Activated CD4-positive, alpha-beta T cell treated with anti-CD3 and anti-CD28 coated beads, Interleukin-2, amount 50 U/mL, for 48 hours (primary cell): ENCODE data around the gene NUP85.
"Not testable (repeated sequence)": the region's sequence is repeated elsewhere in the genome, so short reads cannot be mapped to it uniquely, and the experiment has no call there.

Source experiments
- DNase-seq, 2 experiments: peaks; one replicate each; pipeline ENCODE4 v3.0.0-alpha.2; 2020

Gene NUP85

DNA sequence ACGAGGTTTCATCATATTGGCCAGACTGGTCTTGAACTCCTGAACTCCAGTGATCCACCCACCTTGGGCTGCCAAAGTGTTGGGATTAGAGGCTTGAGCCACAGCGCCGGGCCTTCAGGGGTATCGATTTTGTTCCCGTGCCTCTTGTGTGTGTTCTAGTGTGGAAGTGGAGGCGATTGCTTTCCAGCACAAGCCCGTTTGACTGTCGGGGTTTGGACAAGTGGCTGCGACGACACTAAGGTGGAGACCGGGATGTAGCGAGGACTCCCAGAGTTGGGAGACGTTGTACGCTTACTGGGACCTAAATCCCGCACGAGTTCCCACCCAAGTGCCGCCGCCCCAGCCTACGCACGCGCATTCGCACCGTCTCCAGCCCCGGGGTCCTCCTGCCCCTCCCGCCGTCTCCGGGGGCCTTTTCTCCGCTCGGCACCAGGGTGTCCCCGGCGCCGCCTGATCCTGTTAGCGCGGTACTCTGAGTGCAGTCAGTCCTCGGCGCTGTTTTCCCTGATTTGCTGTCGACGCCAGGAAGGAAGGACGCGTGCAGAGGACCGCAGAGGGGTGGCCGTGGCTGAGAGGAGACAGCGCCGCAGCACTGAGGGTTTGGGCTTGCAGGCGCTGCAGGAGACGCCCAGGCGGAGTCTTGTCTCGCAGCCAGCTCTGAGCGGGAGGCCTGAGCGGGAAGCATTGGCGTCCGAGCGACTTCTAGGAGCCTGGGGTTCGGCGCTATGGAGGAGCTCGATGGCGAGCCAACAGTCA lies at the start of gene NUP85:
Gene NUP85, plus strand, starts transcription at position 643 of the 756 bp plus-strand sequence. Its CDS starts 83 bp downstream, at position 726.
- DNase-seq: peak; percentile 93 to 96

GRCh38 chr17:75158480-75158879 lies 47.0 kb upstream of the NUP85 start:
- not testable (repeated sequence) for DNase-seq

DNA sequence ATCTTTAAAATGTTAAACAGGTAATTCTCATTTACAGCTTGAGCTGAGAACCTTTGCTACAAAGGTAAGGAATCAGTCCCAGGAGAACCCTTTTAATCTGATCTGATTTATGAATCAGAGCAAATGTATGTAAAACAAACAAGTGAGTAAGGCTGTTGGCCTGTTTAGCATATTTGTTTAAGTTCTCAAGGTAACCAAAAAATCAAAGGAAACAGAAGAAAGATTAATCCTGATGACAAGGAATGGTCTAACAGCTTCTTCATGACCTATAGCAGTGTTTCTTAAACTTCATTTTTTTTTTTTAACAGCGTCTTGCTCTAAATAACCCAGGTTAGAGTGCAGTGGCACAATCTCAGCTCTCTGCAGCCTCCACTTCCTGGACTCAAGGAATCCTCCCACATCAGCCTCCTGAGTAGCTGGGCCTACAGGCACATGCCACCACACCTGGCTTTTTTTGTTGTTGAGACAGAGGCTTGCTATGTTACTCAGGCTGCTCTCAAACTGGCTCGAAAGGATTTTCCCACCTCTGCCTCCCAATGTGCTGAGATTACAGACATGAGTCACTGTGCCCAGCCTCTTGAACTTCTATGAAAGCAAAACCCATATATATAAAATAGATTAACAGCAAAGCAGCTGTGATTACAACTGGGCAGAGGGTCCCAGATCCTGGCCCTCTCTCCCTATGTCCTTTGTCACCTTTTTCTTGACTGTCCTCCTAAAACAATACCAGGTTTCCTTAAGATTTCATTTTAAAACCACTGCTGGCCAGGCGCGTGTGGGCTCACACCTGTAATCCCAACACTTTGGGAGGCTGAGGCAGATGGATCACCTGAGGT lies 46.1 kb upstream of the NUP85 start:
- DNase-seq: no peak

DNA sequence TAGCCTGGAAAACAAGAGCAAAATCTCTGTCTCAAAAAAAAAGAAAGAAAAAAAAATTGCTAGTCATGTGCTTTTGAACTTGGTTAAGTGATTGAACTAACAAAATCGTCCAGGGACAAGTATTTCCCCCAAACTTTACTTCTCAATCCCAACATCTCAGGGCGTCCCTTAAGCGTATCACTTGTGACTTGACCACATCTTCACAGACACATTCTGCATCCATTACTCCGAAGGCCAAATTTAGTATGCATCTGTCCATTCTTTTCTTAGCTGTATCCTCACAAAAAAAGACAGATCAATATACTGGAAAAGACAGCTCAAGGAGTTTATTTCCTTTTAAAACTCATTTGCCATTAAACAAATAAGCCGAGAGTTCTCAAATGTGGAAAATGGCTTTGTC lies 45.3 kb upstream of the NUP85 start:
- no peak for DNase-seq

DNA sequence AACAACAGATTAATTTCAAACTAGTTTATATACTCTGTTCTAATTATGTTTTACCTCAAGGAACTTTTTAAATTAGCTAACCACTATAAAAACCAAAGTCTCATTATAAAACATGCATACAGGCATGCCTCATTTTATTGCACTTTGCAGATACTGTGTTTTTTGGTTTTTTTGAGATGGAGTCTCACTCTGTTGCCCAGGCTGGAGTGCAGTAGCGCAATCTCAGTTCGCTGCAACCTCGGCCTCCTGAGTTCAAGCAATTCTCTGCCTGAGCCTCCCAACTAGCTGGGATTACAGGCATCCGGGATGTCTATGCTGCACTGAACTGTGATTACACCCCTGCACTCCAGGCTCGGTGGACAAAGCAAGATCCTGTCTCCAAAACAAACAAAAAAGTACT lies 42.4 kb upstream of the NUP85 start:
- DNase-seq: no peak

DNA sequence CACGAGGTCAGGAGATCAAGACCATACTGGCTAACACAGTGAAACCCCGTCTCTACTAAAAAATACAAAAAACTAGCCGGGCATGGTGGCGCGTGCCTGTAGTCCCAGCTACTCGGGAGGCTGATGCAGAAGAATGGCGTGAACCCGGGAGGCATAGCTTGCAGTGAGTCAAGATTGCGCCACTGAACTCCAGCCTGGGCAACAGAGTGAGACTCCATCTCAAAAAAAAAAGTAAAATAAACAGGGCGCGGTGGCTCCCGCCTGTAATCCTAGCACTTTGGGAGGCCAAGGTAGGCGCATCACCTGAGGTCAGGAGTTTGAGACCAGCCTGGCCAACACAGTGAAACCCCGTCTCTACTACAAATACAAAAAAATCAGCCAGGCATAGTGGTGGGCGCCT lies 40.9 kb upstream of the NUP85 start:
- DNase-seq: not testable (repeated sequence)

DNA sequence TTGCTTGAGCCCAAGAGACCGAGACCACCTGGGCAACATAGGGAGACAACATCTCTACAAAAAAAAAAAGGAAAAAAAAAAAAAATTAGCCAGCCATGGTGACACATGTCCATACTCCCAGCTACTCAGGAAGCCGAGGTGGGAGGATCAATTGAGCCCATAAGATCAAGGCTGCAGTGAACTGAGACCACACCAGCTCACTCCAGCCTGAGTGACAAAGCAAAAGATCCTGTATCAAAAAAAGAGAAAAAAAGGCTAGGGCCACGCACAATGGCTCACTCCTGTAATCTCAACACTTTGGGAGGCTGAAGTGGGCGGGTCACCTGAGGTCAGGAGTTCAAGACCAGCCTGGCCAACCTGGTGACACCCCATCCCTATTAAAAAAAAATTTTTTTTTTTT lies 36.5 kb upstream of the NUP85 start:
- DNase-seq: no peak

GRCh38 chr17:75173526-75173925 lies 32.0 kb upstream of the NUP85 start:
- DNase-seq: no peak

- no peak for DNase-seq
These were observed 30.5 kb upstream of the NUP85 start for GRCh38 chr17:75174996-75175395.

DNA sequence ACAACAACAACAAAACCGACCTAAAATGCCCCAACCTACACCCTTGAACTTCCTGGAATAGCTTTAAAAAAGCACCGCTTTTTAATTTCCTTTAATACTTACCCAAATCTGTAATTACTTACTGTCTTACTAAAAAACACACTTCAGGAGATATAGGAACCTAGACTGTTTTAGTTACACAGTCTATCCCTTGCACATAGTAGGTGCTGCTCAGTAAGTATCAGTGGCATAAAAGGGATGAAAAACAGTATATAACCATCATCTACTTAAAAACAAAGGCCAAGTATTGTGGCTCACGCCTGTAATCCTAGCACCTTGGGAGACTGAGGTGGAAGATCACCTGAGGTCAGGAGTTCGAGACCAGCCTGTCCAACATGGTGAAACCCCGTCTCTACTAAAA lies 28.9 kb upstream of the NUP85 start:
- no peak for DNase-seq

DNA sequence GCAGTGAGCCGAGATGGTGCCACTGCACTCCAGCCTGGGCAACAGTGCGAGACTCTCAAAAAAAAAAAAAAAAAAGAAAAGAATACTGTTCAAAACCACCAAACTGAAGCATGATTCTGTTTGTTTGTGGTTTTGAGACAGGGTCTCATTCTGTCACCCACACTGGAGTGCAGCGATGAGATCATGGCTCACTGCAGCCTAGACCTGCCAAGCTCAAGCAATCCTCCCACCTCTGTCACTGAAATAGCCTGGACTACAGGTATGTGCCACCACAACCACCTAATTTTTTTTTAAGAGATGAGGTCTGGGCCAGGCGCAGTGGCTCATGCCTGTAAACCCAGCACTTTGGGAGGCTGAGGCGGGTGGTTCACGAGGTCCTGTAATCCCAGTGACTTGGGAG lies 27.0 kb upstream of the NUP85 start:
- DNase-seq: no peak

DNA sequence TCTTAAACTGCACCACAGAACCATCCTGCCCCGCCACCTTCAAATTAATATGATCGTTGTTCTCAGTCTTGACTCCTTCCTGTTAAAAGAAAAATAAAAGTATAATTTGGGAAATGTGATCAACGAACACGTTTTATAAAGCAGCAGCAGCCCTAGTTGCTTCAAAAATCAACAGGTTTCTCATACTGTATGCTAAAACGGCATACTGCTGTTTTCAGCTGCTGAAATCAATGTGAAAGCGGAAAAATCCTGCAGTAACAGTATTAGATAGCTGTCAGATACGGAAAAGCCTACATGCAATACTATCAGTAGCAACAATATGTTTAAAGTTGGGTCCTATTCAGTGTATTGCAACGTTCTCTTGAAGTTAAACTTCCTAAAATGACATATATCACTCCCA lies 24.4 kb upstream of the NUP85 start:
- no peak for DNase-seq

DNA sequence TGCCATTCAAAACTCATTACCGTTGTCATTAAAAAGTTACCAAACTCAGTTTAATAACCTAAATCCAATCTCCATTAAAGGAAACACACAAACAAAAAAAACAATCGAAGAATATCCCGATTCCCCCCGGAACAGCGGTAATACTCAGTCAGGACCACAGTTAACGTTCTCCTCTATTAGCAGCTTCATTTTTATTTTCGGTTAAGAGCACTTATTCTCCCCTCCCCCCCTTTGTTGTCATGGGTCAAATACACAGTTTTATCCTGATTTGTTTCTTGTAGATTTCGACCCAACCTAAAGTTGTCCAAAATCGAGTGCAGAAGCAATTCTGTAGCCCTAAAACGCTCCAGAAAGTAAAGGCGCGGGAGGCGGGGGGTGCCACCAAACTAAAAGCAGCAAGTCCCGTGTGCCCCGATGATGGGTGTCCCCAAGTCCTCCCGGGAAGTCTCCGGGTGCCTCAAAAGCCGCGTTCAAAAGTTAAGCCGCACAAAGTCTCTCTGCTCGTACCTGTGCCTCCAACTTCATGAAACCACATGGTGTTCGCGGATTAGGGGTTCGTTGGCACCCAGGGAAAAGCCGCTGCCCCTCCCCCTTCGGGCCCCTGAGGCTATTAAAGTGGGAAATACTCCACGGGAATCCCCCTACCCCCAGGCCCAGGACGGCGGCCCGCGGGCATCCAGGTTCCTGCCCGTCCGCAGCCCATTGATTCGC lies 23.7 kb upstream of the NUP85 start:
- peak; percentile 37 to 52 for DNase-seq

DNA sequence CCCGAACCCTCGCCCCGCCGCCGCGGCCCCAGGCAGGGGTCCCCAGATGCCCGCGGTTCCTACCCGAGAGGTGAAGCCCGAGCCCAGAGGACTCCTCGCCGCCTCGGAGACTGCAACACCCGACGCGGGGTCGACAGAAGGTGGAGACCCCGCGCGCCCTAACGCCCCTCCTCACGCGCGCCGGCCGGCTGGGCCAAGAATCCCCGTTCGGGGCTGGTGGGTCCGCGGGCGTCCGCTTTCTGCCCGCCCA lies 23.2 kb upstream of the NUP85 start:
- DNase-seq: no peak

DNA sequence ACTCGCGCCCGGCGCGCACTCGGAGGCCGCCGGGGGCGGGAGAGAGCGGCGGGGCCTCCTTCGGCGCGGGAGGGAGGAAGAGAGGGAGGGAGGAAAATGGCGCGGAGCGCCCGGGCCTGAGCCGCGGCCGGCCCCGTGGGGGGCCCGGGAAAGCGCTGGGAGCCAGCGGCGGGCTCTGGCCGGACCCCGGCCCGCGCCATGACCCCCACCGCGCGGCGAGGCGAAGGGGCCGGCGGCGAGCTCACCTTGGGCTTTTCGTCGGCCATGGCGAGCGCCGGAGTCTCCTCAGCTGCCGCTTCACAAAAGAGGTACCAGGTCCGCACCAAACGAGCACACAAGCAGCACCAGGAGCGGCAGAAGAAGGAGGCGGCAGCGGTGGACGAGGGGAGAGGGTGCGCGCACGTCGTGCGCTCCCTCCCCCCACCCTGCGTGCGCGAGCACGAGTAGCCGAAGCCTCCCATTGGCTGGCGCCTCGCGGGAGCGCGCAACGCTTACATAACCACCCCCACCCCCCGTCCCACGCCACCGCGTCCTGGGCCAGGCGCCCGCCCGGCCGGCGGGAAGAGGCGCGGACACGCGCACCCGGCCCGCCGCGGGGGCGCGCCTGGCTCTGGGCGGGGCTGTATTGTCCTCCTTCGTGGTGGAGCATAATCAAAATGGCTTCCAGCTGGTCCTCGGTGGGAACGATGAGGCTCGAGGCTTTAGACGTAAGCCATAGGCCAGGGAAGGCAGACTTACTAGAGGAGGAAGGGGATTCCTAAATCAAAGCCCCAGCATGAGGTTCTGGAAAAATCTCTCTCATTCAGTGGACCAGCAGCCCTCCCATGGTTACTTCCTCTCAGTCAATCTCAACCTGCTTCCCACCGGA lies 22.7 kb upstream of the NUP85 start, which contains the start of gene SUMO2:
Gene SUMO2, minus strand, starts transcription at position 391 of the 868 bp plus-strand sequence. Its CDS starts 125 bp downstream, at position 266.
- peak; percentile 95 to 96 for DNase-seq

DNA sequence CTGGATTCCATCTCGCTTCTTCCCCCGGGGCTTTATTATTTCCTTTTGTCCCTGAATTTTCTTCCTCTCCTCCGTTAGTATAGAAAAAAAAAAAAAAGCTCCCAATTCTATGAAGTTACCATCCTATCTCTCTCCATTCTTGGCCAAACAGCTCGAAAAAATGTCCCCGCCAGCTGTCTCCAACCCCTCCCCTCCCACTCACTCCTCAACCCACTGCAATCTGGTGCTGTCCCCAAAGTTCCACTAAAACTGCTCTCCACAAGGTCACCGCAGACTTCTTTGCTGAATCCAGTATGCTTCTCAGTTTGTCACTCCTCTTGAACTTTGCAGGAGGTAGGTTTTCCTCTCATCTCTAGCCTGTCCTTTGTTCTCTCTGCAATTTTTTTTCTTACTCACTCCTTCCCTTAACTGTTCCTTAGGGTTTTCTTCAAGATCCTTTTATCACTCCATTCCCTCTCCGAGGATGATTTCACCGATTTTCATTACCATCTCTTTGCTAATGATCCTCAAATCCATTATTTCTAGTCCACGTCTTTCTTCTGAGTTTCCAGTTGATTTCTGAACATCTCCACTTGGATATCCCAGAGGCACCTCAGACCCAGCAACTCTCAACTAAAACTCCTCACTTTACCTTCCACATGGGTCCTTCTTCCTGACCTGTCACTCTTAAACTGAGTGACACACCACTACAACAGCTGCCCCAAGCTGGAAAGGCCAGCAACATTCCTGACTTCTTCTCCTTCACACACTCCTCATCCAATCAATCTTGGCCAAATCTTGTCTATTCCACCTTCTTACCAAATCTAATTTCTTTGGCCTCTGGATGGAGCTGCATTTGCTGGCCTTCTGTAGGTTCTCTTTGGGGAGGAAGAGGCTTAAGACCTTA lies 21.2 kb upstream of the NUP85 start:
- DNase-seq: no peak

DNA sequence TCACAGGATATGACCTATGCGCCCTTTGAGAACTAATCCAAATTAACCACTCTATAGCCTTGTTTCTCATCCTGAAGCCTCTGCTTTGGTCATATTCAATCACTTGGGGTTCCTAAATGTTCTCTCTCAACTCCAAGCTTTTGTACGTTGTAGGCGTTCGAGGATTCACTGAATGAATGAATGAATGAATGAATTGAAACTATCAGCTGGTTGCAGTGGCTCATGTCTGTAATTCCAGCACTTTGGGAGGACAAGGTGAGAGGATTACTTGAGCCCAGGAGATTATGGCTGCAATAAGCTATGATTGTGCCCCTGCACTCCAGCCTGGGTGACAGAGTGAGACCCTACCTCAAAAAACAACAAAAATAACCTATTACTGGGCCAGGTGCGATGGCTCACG lies 16.9 kb upstream of the NUP85 start:
- DNase-seq: no peak

DNA sequence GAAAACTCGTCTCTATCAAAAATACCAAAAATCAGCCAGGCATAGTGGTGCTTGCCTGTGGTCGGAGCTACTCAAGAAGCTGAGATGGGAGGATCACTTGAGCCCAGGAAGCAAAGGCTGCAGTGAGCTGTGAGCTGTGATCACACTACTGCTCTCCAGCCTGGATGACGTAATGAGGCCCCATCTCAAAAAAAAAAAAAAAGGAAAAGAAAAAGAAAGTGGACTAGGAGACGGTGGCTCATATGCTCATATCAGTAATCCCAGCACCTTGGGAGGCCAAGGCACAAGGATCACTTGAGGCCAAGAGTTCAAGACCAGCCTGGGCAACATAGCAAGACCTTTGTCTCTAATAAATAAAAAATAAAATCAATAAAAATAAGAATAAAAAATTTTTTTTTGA lies 13.9 kb upstream of the NUP85 start:
- no peak for DNase-seq

GRCh38 chr17:75194879-75195278 lies 10.6 kb upstream of the NUP85 start:
- no peak for DNase-seq

DNA sequence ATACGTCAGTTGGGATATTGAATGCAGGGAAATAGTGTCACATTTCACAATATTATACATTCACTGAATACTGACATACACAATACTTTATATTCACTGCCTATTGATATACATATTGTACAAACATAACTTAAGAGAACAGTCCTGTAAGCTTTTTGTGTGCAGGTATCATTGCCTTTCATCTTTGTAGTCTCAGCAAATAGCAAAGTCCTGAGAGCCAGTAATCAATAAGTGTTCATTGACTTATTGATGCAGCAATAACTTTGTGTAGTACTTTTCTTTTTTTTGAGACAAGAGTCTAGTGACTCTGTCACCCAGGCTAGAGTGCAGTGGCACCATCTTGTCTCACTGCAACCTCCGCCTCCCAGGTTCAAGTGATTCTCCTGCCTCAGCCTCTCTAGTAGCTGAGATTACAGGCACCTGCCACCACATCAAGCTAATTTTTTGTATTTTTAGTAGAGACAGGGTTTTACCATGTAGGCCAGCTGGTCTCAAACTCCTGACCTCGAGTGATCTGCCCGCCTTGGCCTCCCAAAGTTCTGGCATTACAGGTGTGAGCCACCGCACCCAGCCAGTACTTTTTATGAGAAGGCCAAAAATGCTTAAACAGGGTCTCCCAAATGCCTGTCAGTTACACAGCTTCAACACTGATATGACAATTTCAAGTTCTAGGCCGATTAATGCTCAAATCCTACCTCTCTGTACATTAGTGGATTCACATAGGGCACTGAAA lies 5.4 kb upstream of the NUP85 start:
- DNase-seq: no peak

- no peak for DNase-seq
These were observed 299 bp downstream of the NUP85 start for GRCh38 chr17:75205793-75206163.
